GM12864 (cell line): Measurements from ENCODE around the gene UBTF.

Experiments
- DNase-seq: peaks from one replicate; pipeline ENCODE4 v3.0.0-alpha.2; 2011; ENCODE audit warnings: low read depth
- H3K4me3 ChIP-seq: 2 replicates; pipeline ENCODE4 v1.5.1; 2011; ENCODE audit warnings: mild to moderate bottlenecking, low read depth, low read length, control low read depth
- CTCF ChIP-seq: IDR thresholded peaks from 2 replicates; pipeline ENCODE4 v1.5.1; 2011; ENCODE audit warnings: low read depth, mild to moderate bottlenecking, moderate library complexity, low read length, control low read depth, inconsistent platforms; ENCODE audit errors: missing control alignments

UBTF gene

GRCh38 chr17:44209786-44210341 is 9.6 kb downstream of the UBTF start:
- no peak for TF ChIP-seq CTCF
- peak overlapping the region; percentile 46 for H3K4me3 ChIP-seq
- no peak for DNase-seq

GRCh38 chr17:44207743-44208142 is 11.7 kb downstream of the UBTF start:
- DNase-seq = no peak
- no peak overlapping the region for H3K4me3 ChIP-seq
- no peak for TF ChIP-seq CTCF

- no peak for DNase-seq
- H3K4me3 ChIP-seq = no peak overlapping the region
- no peak for TF ChIP-seq CTCF
Measured at GRCh38 chr17:44207319-44207718, 12.2 kb downstream of the UBTF start.

GRCh38 chr17:44206825-44207155 is 12.7 kb downstream of the UBTF start:
- no peak overlapping the region for H3K4me3 ChIP-seq
- TF ChIP-seq CTCF = no peak
- DNase-seq = no peak

- DNase-seq = no peak
- H3K4me3 ChIP-seq = no peak overlapping the region
- TF ChIP-seq CTCF = no peak
Measured at GRCh38 chr17:44205962-44206824, 13.3 kb downstream of the UBTF start.

GRCh38 chr17:44204441-44204882 is 15.0 kb downstream of the UBTF start:
- TF ChIP-seq CTCF = no peak
- no peak overlapping the region for H3K4me3 ChIP-seq
- no peak for DNase-seq
